Fibroblast of lung (primary cell): ENCODE measurements around the gene MDFI. TPM values are rescaled to one million over a fixed set of nuclear protein-coding genes. Genes with fewer than 3 reads are reported as not detected.

Experiments
- DNase-seq, 2 donors: peaks; one replicate each; pipeline versions ENCODE4 v3.0.0 to v3.0.0-alpha.2; 2010; ENCODE audit warnings: low read depth in 2 of 2
- H2AFZ ChIP-seq: 2 replicates; pipeline ENCODE4 v1.5.1; 2012; ENCODE audit warnings: low read length, control low read depth, inconsistent platforms
- H3K27ac ChIP-seq: 2 replicates; pipeline ENCODE4 v1.5.1; 2011; ENCODE audit warnings: low read length, control low read depth; ENCODE audit not compliant: insufficient read depth
- H3K27me3 ChIP-seq: 2 replicates; pipeline ENCODE4 v1.5.1; 2011; ENCODE audit warnings: mild to moderate bottlenecking, low read length; ENCODE audit not compliant: control insufficient read depth, insufficient read depth
- H3K36me3 ChIP-seq: 2 replicates; pipeline ENCODE4 v1.5.1; 2011; ENCODE audit warnings: low read length; ENCODE audit not compliant: control insufficient read depth, insufficient read depth
- H3K4me1 ChIP-seq: 2 replicates; pipeline ENCODE4 v1.5.1; 2011; ENCODE audit warnings: low read length; ENCODE audit not compliant: control insufficient read depth, insufficient read depth; ENCODE audit errors: extremely low read depth
- H3K4me2 ChIP-seq: 2 replicates; pipeline ENCODE4 v1.5.1; 2011; ENCODE audit warnings: low read length, control low read depth; ENCODE audit not compliant: insufficient read depth; ENCODE audit errors: extremely low read depth
- H3K4me3 ChIP-seq, 4 experiments: fragments of 200-600 bp in 1 of 4; sonication (generic) in 1 of 4; replicated peaks in 1 of 4; 2 replicates each; pipeline ENCODE4 v1.5.1; 2011 to 2016; ENCODE audit warnings: low read length in 4 of 4, low read depth in 3 of 4, mild to moderate bottlenecking in 3 of 4, control low read depth in 2 of 4, inconsistent platforms in 1 of 4, mixed read lengths in 1 of 4; ENCODE audit not compliant: insufficient read depth in 1 of 4; ENCODE audit errors: control extremely low read depth in 1 of 4
- H3K79me2 ChIP-seq: 2 replicates; pipeline ENCODE4 v1.5.1; 2012; ENCODE audit warnings: mild to moderate bottlenecking, low read length, inconsistent platforms; ENCODE audit not compliant: control insufficient read depth, insufficient read depth
- H3K9ac ChIP-seq: 2 replicates; pipeline ENCODE4 v1.5.1; 2011; ENCODE audit warnings: mild to moderate bottlenecking, low read length, control low read depth; ENCODE audit not compliant: insufficient read depth
- H3K9me3 ChIP-seq: 2 replicates; pipeline ENCODE4 v1.5.1; 2012; ENCODE audit warnings: low read depth, low read length; ENCODE audit not compliant: control insufficient read depth, insufficient read depth
- H4K20me1 ChIP-seq: 2 replicates; pipeline ENCODE4 v1.5.1; 2011; ENCODE audit warnings: low read length; ENCODE audit not compliant: control insufficient read depth, insufficient read depth; ENCODE audit errors: extremely low read depth
- CTCF ChIP-seq, 2 donors: IDR thresholded peaks in 1 of 2; conservative IDR thresholded peaks in 1 of 2; 1 replicate in 1 of 2; 2 replicates in 1 of 2; pipeline ENCODE4 v1.5.1; 2011 to 2012; ENCODE audit warnings: low read length in 2 of 2, control low read depth in 1 of 2, inconsistent platforms in 1 of 2, low read depth in 1 of 2, mild to moderate bottlenecking in 1 of 2
- EZH2 ChIP-seq: IDR thresholded peaks from 2 replicates; pipeline ENCODE4 v1.5.1; 2012; ENCODE audit warnings: low read length, control low read depth, mild to moderate bottlenecking; ENCODE audit errors: missing control alignments
- polyA plus RNA-seq, 2 donors: library from polyadenylated mRNA; depleted of rRNA in 1 of 2; stranded (reverse) in 1 of 2; unstranded in 1 of 2; fragments of >200 nt; gene quantifications; 2 replicates each; pipeline ENCODE4 v1.2.1, GENCODE V29; 2011 to 2012; ENCODE audit warnings: missing spikeins in 1 of 2
- total RNA-seq: library from RNA; depleted of rRNA; stranded (reverse); fragments of >200 nt; gene quantifications from 2 replicates; pipeline ENCODE4 v1.2.1, GENCODE V29; 2014

The MDFI gene
- total and polyA plus RNA-seq, 2 donors (not counting 1 experiment from before 2014, with no cell fraction given) = 0.17 TPM; not detected in 1

GRCh38 chr6:41648070-41648585 is 9.9 kb downstream of the MDFI start:
- H2AFZ ChIP-seq = no peak overlapping the region
- no peaks in the 10 kb centered on the region for H4K20me1 ChIP-seq
- no peaks in the 10 kb centered on the region for H3K36me3 ChIP-seq
- H3K9ac ChIP-seq = no peak overlapping the region
- no peaks in the 10 kb centered on the region for H3K9me3 ChIP-seq
- TF ChIP-seq EZH2 = no peak
- TF ChIP-seq CTCF (conservative IDR thresholded peaks at IDR 0.05 in 1 of 2, IDR thresholded peaks at IDR 0.05 in 1 of 2; ENCODE audit: low read depth in 1 of 2, low read length in 2 of 2) = no peak
- H3K27ac ChIP-seq = no peak overlapping the region
- H3K4me3 ChIP-seq = no peak overlapping the region
- peaks cover 7% of the 10 kb centered on the region for H3K27me3 ChIP-seq
- H3K4me2 ChIP-seq = no peak overlapping the region
- H3K79me2 ChIP-seq = no peaks in the 10 kb centered on the region
- DNase-seq = no peak
- no peaks in the 10 kb centered on the region for H3K4me1 ChIP-seq

- no peaks in the 10 kb centered on the region for H3K9me3 ChIP-seq
- no peak overlapping the region for H3K4me3 ChIP-seq
- no peak overlapping the region for H2AFZ ChIP-seq
- TF ChIP-seq EZH2 = no peak
- TF ChIP-seq CTCF (conservative IDR thresholded peaks at IDR 0.05 in 1 of 2, IDR thresholded peaks at IDR 0.05 in 1 of 2; ENCODE audit: low read depth in 1 of 2, low read length in 2 of 2) = no peak
- no peaks in the 10 kb centered on the region for H3K79me2 ChIP-seq
- no peak for DNase-seq
- H3K4me1 ChIP-seq = no peaks in the 10 kb centered on the region
- H4K20me1 ChIP-seq = no peaks in the 10 kb centered on the region
- no peaks in the 10 kb centered on the region for H3K36me3 ChIP-seq
- peaks cover 7% of the 10 kb centered on the region for H3K27me3 ChIP-seq
- no peak overlapping the region for H3K4me2 ChIP-seq
- no peak overlapping the region for H3K9ac ChIP-seq
- H3K27ac ChIP-seq = no peak overlapping the region
Observed at GRCh38 chr6:41648921-41649320, 10.7 kb downstream of the MDFI start.

- no peaks in the 10 kb centered on the region for H4K20me1 ChIP-seq
- H3K4me2 ChIP-seq = no peak overlapping the region
- H2AFZ ChIP-seq = no peak overlapping the region
- no peak overlapping the region for H3K4me3 ChIP-seq
- H3K36me3 ChIP-seq = no peaks in the 10 kb centered on the region
- TF ChIP-seq CTCF (conservative IDR thresholded peaks at IDR 0.05 in 1 of 2, IDR thresholded peaks at IDR 0.05 in 1 of 2; ENCODE audit: low read depth in 1 of 2, low read length in 2 of 2) = no peak
- no peak for TF ChIP-seq EZH2
- no peaks in the 10 kb centered on the region for H3K9me3 ChIP-seq
- peaks cover 7% of the 10 kb centered on the region for H3K27me3 ChIP-seq
- H3K4me1 ChIP-seq = no peaks in the 10 kb centered on the region
- no peaks in the 10 kb centered on the region for H3K79me2 ChIP-seq
- DNase-seq = no peak
- no peak overlapping the region for H3K9ac ChIP-seq
- H3K27ac ChIP-seq = no peak overlapping the region
Observed at GRCh38 chr6:41649596-41649995, 11.3 kb downstream of the MDFI start.
